CD14-positive monocyte (primary cell): Measurements from ENCODE around the gene EML3. TPM values are rescaled to one million over a fixed set of nuclear protein-coding genes. Genes with fewer than 3 reads are reported as not detected.

Experiments
- DNase-seq, 3 donors: peaks; one replicate each; pipeline ENCODE4 v3.0.0-alpha.2; 2011 to 2022
- H2AFZ ChIP-seq: 2 replicates; pipeline ENCODE4 v1.6.0; 2012; ENCODE audit warnings: mild to moderate bottlenecking, low read depth, low read length, inconsistent platforms; ENCODE audit not compliant: insufficient read depth, poor library complexity, severe bottlenecking
- H3K27ac ChIP-seq, 2 donors: 1 replicate in 1 of 2; 2 replicates in 1 of 2; pipeline ENCODE4 v1.5.1; 2012 to 2013; ENCODE audit warnings: low read length in 2 of 2, control low read depth in 1 of 2, inconsistent platforms in 1 of 2, low read depth in 1 of 2, mild to moderate bottlenecking in 1 of 2
- H3K27me3 ChIP-seq, 2 donors: one replicate each; pipeline versions ENCODE4 v1.6.0 to v1.6.1; 2011 to 2013; ENCODE audit warnings: low read length in 2 of 2; ENCODE audit not compliant: control insufficient read depth in 2 of 2, insufficient read depth in 2 of 2
- H3K36me3 ChIP-seq, 2 donors: replicated peaks in 1 of 2; 1 replicate in 1 of 2; 2 replicates in 1 of 2; pipeline versions ENCODE4 v1.5.1 to v1.6.1; 2012 to 2013; ENCODE audit warnings: low read length in 2 of 2, control low read depth in 1 of 2, inconsistent platforms in 1 of 2, mild to moderate bottlenecking in 1 of 2; ENCODE audit not compliant: insufficient read depth in 2 of 2, control insufficient read depth in 1 of 2
- H3K4me1 ChIP-seq, 2 donors: 1 replicate in 1 of 2; 2 replicates in 1 of 2; pipeline versions ENCODE4 v1.5.1 to v1.6.1; 2012 to 2013; ENCODE audit warnings: low read length in 2 of 2, control low read depth in 1 of 2, inconsistent platforms in 1 of 2, mild to moderate bottlenecking in 1 of 2, moderate library complexity in 1 of 2; ENCODE audit not compliant: insufficient read depth in 2 of 2, control insufficient read depth in 1 of 2
- H3K4me2 ChIP-seq: replicated peaks from 2 replicates; pipeline ENCODE3; 2012; ENCODE audit warnings: low read length, moderate library complexity, mild to moderate bottlenecking; ENCODE audit not compliant: poor library complexity, severe bottlenecking; ENCODE audit errors: extremely low read depth
- H3K4me3 ChIP-seq, 3 experiments: fragments of 200-600 bp in 1 of 3; sonication (generic) in 1 of 3; replicated peaks in 1 of 3; 1 replicate in 2 of 3; 2 replicates in 1 of 3; pipeline ENCODE4 v1.5.1; 2011 to 2013; ENCODE audit warnings: low read length in 3 of 3, mild to moderate bottlenecking in 3 of 3, control low read depth in 2 of 3, low read depth in 2 of 3, inconsistent platforms in 1 of 3, moderate library complexity in 1 of 3
- H3K79me2 ChIP-seq: 2 replicates; pipeline ENCODE4 v1.6.0; 2012; ENCODE audit warnings: mild to moderate bottlenecking, control low read depth, inconsistent platforms, low read length, moderate library complexity; ENCODE audit not compliant: insufficient read depth
- H3K9ac ChIP-seq: 2 replicates; pipeline ENCODE4 v1.6.0; 2017; ENCODE audit warnings: low read length, mild to moderate bottlenecking; ENCODE audit not compliant: insufficient read depth, poor library complexity, severe bottlenecking
- H3K9me3 ChIP-seq, 2 donors: replicated peaks in 1 of 2; 1 replicate in 1 of 2; 2 replicates in 1 of 2; pipeline versions ENCODE4 v1.5.1 to v1.6.1; 2012 to 2013; ENCODE audit warnings: low read length in 2 of 2, control low read depth in 1 of 2; ENCODE audit not compliant: control insufficient read depth in 1 of 2, insufficient read depth in 1 of 2
- H4K20me1 ChIP-seq: 2 replicates; pipeline ENCODE4 v1.6.0; 2012; ENCODE audit warnings: mild to moderate bottlenecking, low read length, control low read depth, moderate library complexity; ENCODE audit not compliant: insufficient read depth
- H3K27ac Mint-ChIP-seq, 7 donors: one replicate each; pipeline ENCODE4 v1.8.0; 2020; ENCODE audit warnings: mild to moderate bottlenecking in 7 of 7, mixed read lengths in 7 of 7, moderate library complexity in 6 of 7, inconsistent platforms in 2 of 7
- H3K27me3 Mint-ChIP-seq, 3 donors: one replicate each; pipeline ENCODE4 v1.8.0; 2021 to 2022; ENCODE audit warnings: low read depth in 3 of 3, mild to moderate bottlenecking in 3 of 3, mixed read lengths in 3 of 3, moderate library complexity in 3 of 3, inconsistent platforms in 1 of 3
- H3K36me3 Mint-ChIP-seq, 2 donors: one replicate each; pipeline ENCODE4 v1.8.0; 2020; ENCODE audit warnings: mixed read lengths in 2 of 2, inconsistent platforms in 1 of 2, mild to moderate bottlenecking in 1 of 2
- H3K4me1 Mint-ChIP-seq: one replicate; pipeline ENCODE4 v1.8.0; 2020; ENCODE audit warnings: mild to moderate bottlenecking, mixed read lengths
- H3K4me3 Mint-ChIP-seq, 2 donors: one replicate each; pipeline ENCODE4 v1.8.0; 2020; ENCODE audit warnings: mild to moderate bottlenecking in 2 of 2, mixed read lengths in 2 of 2, moderate library complexity in 1 of 2
- H3K9me3 Mint-ChIP-seq, 7 donors: one replicate each; pipeline ENCODE4 v1.8.0; 2020 to 2022; ENCODE audit warnings: mixed read lengths in 7 of 7, mild to moderate bottlenecking in 6 of 7, moderate library complexity in 6 of 7, inconsistent platforms in 2 of 7
- WGBS: methylation state at CpG from one replicate; pipeline ENCODE4 v1.1.5; 2013; ENCODE audit warnings: missing lambda C conversion rate; ENCODE audit not compliant: insufficient coverage; 5-methylcytosine and 5-hydroxymethylcytosine counted together
- intact Hi-C, 2 donors: fragments of 100-400 bp; cut with micrococcal nuclease; formaldehyde crosslinking; loops; one replicate each; pipeline versions ENCODE4 v1.15.0 to v1.15.1; 2023
- polyA plus RNA-seq, 3 donors: library from polyadenylated mRNA; depleted of rRNA in 1 of 3; unstranded in 2 of 3; stranded (reverse) in 1 of 3; fragments of 300-500 nt in 2 of 3; fragments of >200 nt in 1 of 3; fragmentation: Illumina TruSeq in 2 of 3; gene quantifications; 1 replicate in 2 of 3; 2 replicates in 1 of 3; pipeline ENCODE4 v1.2.3, GENCODE V29; 2012 to 2021
- TF ChIP-seq, protein P1 (sequence below): fragments of 200-600 bp; IDR thresholded peaks from one replicate; pipeline ENCODE4 v1.8.0; 2022; ENCODE audit warnings: antibody characterized with exemption, mild to moderate bottlenecking

EML3 gene
- polyA plus RNA-seq, 3 donors, result 7.2 to 131 (median 10.6) TPM

DNA sequence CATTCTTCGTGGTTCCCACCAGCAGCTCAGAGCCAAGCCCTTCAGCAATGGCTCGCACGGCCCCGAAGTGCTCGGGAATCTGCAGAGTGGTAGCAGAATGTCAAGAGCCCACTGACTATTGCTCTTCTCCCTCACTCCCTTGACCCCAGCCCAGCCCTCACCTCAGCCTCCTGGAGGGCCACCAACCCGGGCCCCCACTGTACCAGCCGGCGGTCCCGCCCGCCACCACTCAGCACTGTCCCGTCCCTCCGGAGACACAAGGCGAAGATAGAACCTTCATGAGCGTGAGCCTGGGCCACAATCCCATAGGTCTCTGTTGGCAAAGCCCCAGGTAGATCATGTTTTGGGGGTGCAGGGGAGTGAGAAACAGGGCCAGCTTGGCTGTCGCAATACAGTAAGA lies 6.7 kb downstream of the EML3 start:
- intact Hi-C loops, result no loop called here
- Mint-ChIP-seq H3K4me3 (no peak overlapping the region), H3K27ac (peak overlapping the region in 3 of 7 donors; percentile 20 to 58 (median 57)), H3K27me3 (peaks cover 0 to 2% (median 0%) of the 10 kb centered on the region in 3 donors), H3K9me3 (peaks cover 0 to 2% (median 0%) of the 10 kb centered on the region in 7 donors), H3K4me1 (peaks cover 39% of the 10 kb centered on the region), H3K36me3 (peaks cover 65 to 75% of the 10 kb centered on the region in 2 donors)
- no peaks in the 10 kb centered on the region for H3K27me3 ChIP-seq
- H3K4me3 ChIP-seq, result no peak overlapping the region
- peaks cover 30 to 64% of the 10 kb centered on the region in 2 donors for H3K36me3 ChIP-seq
- TF ChIP-seq, protein P1, sequence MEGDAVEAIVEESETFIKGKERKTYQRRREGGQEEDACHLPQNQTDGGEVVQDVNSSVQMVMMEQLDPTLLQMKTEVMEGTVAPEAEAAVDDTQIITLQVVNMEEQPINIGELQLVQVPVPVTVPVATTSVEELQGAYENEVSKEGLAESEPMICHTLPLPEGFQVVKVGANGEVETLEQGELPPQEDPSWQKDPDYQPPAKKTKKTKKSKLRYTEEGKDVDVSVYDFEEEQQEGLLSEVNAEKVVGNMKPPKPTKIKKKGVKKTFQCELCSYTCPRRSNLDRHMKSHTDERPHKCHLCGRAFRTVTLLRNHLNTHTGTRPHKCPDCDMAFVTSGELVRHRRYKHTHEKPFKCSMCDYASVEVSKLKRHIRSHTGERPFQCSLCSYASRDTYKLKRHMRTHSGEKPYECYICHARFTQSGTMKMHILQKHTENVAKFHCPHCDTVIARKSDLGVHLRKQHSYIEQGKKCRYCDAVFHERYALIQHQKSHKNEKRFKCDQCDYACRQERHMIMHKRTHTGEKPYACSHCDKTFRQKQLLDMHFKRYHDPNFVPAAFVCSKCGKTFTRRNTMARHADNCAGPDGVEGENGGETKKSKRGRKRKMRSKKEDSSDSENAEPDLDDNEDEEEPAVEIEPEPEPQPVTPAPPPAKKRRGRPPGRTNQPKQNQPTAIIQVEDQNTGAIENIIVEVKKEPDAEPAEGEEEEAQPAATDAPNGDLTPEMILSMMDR, result no peak
- H3K9ac ChIP-seq, result no peak overlapping the region
- no peak overlapping the region for H3K4me2 ChIP-seq
- peaks cover 12% of the 10 kb centered on the region for H3K79me2 ChIP-seq
- over 99% methylated on average over 14 of the region's 15 CpGs for WGBS
- no peak overlapping the region for H3K27ac ChIP-seq
- peaks cover 33 to 35% of the 10 kb centered on the region in 2 donors for H3K4me1 ChIP-seq
- no peak overlapping the region for H2AFZ ChIP-seq
- no peaks in the 10 kb centered on the region for H4K20me1 ChIP-seq
- no peaks in the 10 kb centered on the region for H3K9me3 ChIP-seq
- no peak for DNase-seq

DNA sequence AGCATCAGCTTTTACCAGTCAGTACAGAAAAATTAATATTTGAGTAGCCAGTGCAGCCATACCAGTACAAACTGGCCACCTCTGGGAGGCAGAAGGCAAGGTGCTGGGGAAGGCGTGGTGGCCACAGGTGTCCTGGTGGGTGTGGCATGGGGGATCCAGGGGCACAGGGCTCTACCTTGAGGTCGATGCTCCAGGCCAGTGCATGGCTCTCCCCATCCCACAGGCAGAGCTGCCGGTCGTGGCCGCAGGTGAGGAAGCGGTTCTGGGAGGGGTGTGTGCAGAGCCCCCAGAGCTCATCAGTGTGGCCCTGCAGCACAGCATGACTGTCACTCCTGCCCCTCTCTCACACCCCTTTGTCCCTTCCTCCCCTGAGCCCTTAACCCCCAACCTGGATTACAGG lies 7.1 kb downstream of the EML3 start:
- H3K36me3 ChIP-seq, result peaks cover 28 to 64% of the 10 kb centered on the region in 2 donors
- DNase-seq, result no peak
- 100% methylated on average over 1 of the region's 6 CpGs for WGBS
- Mint-ChIP-seq H3K9me3 (peaks cover 0 to 2% (median 0%) of the 10 kb centered on the region in 7 donors), H3K4me1 (peaks cover 41% of the 10 kb centered on the region), H3K4me3 (no peak overlapping the region), H3K27ac (peak overlapping the region in 3 of 7 donors; percentile 20 to 58 (median 57)), H3K27me3 (peaks cover 0 to 2% (median 0%) of the 10 kb centered on the region in 3 donors), H3K36me3 (peaks cover 62 to 71% of the 10 kb centered on the region in 2 donors)
- no peak overlapping the region for H3K27ac ChIP-seq
- intact Hi-C loops, result no loop called here
- H3K4me2 ChIP-seq, result no peak overlapping the region
- no peak overlapping the region for H3K9ac ChIP-seq
- H2AFZ ChIP-seq, result no peak overlapping the region
- H4K20me1 ChIP-seq, result peaks cover 2% of the 10 kb centered on the region
- TF ChIP-seq, protein P1, result no peak
- no peak overlapping the region for H3K4me3 ChIP-seq
- peaks cover 32 to 37% of the 10 kb centered on the region in 2 donors for H3K4me1 ChIP-seq
- H3K9me3 ChIP-seq, result no peaks in the 10 kb centered on the region
- no peaks in the 10 kb centered on the region for H3K27me3 ChIP-seq
- H3K79me2 ChIP-seq, result peaks cover 15% of the 10 kb centered on the region
